WTC11 (cell line): Measurements from ENCODE around the gene WDR64. TPM values are rescaled to one million over a fixed set of nuclear protein-coding genes. Genes with fewer than 3 reads are reported as not detected.

ENCODE experiments used
- ATAC-seq: fragments of 200-7000 bp; cut with Tn5 transposase; 2 replicates; pipeline ENCODE4 v1.10.0; 2021; ENCODE audit warnings: mild to moderate bottlenecking, moderate library complexity
- CTCF ChIA-PET: fragments of 300-600 bp; sonication (Branson Sonifier 250); formaldehyde crosslinking; loops from one replicate; lab custom pipeline; 2021; ENCODE audit warnings: antibody characterized with exemption; lab: Charles Lee
- POLR2A ChIA-PET: fragments of 350-600 bp; sonication (Branson Sonifier 250); formaldehyde crosslinking; loops from one replicate; lab custom pipeline; 2021; ENCODE audit warnings: antibody characterized with exemption; lab: Charles Lee
- DNase-seq: peaks from one replicate; pipeline ENCODE4 v3.0.0; 2021; ENCODE audit warnings: low spot score
- H3K27ac Mint-ChIP-seq: 2 replicates; pipeline ENCODE4 v1.8.0; 2021; ENCODE audit warnings: mixed read lengths
- H3K27me3 Mint-ChIP-seq: 2 replicates; pipeline ENCODE4 v1.8.0; 2021; ENCODE audit warnings: low read depth, mild to moderate bottlenecking, moderate library complexity, mixed read lengths
- H3K36me3 Mint-ChIP-seq: 2 replicates; pipeline ENCODE4 v1.8.0; 2021; ENCODE audit warnings: mixed read lengths
- H3K4me1 Mint-ChIP-seq: 2 replicates; pipeline ENCODE4 v1.8.0; 2022; ENCODE audit warnings: mixed read lengths
- H3K4me3 Mint-ChIP-seq: 2 replicates; pipeline ENCODE4 v1.8.0; 2021; ENCODE audit warnings: mild to moderate bottlenecking, moderate library complexity, mixed read lengths
- H3K9me3 Mint-ChIP-seq: 2 replicates; pipeline ENCODE4 v1.8.0; 2021; ENCODE audit warnings: mixed read lengths
- CBFB ChIP-seq: sonication (generic); formaldehyde crosslinking; IDR thresholded peaks from 2 replicates; pipeline ENCODE4 v1.8.1; 2022; ENCODE audit warnings: mild to moderate bottlenecking, low read depth, missing genetic modification reagents
- FOXK1 ChIP-seq: sonication (generic); formaldehyde crosslinking; IDR thresholded peaks from 2 replicates; pipeline ENCODE4 v1.8.0; 2022; ENCODE audit warnings: mild to moderate bottlenecking, moderate library complexity, missing genetic modification reagents
- IRF2 ChIP-seq: sonication (generic); formaldehyde crosslinking; IDR thresholded peaks from 2 replicates; pipeline ENCODE4 v1.8.0; 2022; ENCODE audit warnings: low read depth, missing genetic modification reagents, borderline replicate concordance
- NFE2L1 ChIP-seq: sonication (generic); formaldehyde crosslinking; IDR thresholded peaks from 2 replicates; pipeline ENCODE4 v1.8.1; 2023; ENCODE audit warnings: missing genetic modification reagents
- NFYB ChIP-seq: sonication (generic); formaldehyde crosslinking; conservative IDR thresholded peaks from 2 replicates; pipeline ENCODE4 v1.8.0; 2022; ENCODE audit warnings: low read depth, missing genetic modification reagents
- RORB ChIP-seq: fragments of 250-450 bp; sonication (Bioruptor Pico); IDR thresholded peaks from 2 replicates; pipeline ENCODE4 v1.9.0; 2021; ENCODE audit warnings: mild to moderate bottlenecking
- SMAD4 ChIP-seq: sonication (generic); formaldehyde crosslinking; IDR thresholded peaks from 2 replicates; pipeline ENCODE4 v1.8.0; 2022; ENCODE audit warnings: mild to moderate bottlenecking, missing genetic modification reagents
- ZNF232 ChIP-seq: sonication (generic); formaldehyde crosslinking; IDR thresholded peaks from 2 replicates; pipeline ENCODE4 v1.8.0; 2022; ENCODE audit warnings: mild to moderate bottlenecking, missing genetic modification reagents
- ZNF317 ChIP-seq: sonication (generic); formaldehyde crosslinking; IDR thresholded peaks from 2 replicates; pipeline ENCODE4 v1.8.1; 2023; ENCODE audit warnings: low read depth, mild to moderate bottlenecking, moderate library complexity, missing genetic modification reagents, borderline replicate concordance
- total RNA-seq: library from RNA; stranded (reverse); gene quantifications from 3 replicates; pipeline ENCODE4 v1.2.3, GENCODE V29; 2021
- TF ChIP-seq, protein P1 (sequence below): sonication (generic); formaldehyde crosslinking; IDR thresholded peaks from 2 replicates; pipeline ENCODE4 v1.8.0; 2022; ENCODE audit warnings: mild to moderate bottlenecking, missing genetic modification reagents
- TF ChIP-seq, protein P2 (sequence below): sonication (generic); formaldehyde crosslinking; IDR thresholded peaks from 2 replicates; pipeline ENCODE4 v1.8.0; 2023; ENCODE audit warnings: mild to moderate bottlenecking, missing genetic modification reagents
- TF ChIP-seq, protein P3 (sequence below): sonication (generic); formaldehyde crosslinking; IDR thresholded peaks from 2 replicates; pipeline ENCODE4 v1.8.0; 2023; ENCODE audit warnings: missing genetic modification reagents
- TF ChIP-seq, protein P4 (sequence below): sonication (generic); formaldehyde crosslinking; IDR thresholded peaks from 2 replicates; pipeline ENCODE4 v1.8.1; 2023; ENCODE audit warnings: mild to moderate bottlenecking, moderate library complexity, missing genetic modification reagents
- TF ChIP-seq, protein P5 (sequence below): sonication (generic); formaldehyde crosslinking; IDR thresholded peaks from 2 replicates; pipeline ENCODE4 v1.8.0; 2022; ENCODE audit warnings: mild to moderate bottlenecking, missing genetic modification reagents
- TF ChIP-seq, protein P6 (sequence below): sonication (generic); formaldehyde crosslinking; IDR thresholded peaks from 2 replicates; pipeline ENCODE4 v1.8.1; 2023; ENCODE audit warnings: mild to moderate bottlenecking, missing genetic modification reagents

WDR64 gene
- total RNA-seq, 1 experiment from 2014 or later: not detected

DNA sequence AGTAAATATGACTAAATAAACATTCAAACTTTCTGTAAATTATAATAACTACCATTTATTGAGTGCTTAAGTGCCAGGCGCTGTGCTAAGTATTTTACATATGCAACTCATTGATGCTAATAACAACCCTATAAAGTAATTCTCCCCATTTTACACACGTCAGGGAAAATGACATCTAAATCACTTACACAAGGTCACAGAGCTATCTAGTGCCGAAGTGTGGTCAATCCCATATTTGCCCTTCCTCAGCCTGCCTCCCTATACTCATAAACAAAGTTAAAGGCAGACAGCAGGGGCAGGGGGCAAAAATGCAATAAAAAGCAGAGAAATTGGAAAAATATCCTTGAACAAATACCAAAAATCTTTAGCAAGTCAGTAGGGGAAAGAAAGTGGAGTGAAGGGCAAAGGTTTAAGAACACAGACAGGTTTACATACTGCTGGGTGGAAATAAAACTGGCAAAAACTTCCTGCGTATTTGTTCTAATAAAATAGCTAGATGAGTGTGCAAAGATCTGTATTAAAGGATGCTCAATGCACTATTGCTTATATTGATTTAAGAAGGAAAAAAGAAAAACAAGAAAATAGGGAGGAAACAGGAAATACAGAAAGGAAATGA is 72.8 kb downstream of the WDR64 start:
- Mint-ChIP-seq H3K27ac (no peak overlapping the region), H3K9me3 (no peaks in the 10 kb centered on the region), H3K27me3 (no peaks in the 10 kb centered on the region), H3K36me3 (no peaks in the 10 kb centered on the region), H3K4me3 (no peak overlapping the region), H3K4me1 (no peaks in the 10 kb centered on the region)
- ChIA-PET POLR2A (no interaction called here), CTCF (no interaction called here)
- ATAC-seq: no peak
- no peak for DNase-seq
- TF ChIP-seq FOXK1 (CRISPR knock-in tag) (no peak), CBFB (CRISPR knock-in tag) (no peak)
- TF ChIP-seq, protein P1, sequence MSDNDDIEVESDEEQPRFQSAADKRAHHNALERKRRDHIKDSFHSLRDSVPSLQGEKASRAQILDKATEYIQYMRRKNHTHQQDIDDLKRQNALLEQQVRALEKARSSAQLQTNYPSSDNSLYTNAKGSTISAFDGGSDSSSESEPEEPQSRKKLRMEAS (CRISPR knock-in tag): no peak
- TF ChIP-seq, protein P2, sequence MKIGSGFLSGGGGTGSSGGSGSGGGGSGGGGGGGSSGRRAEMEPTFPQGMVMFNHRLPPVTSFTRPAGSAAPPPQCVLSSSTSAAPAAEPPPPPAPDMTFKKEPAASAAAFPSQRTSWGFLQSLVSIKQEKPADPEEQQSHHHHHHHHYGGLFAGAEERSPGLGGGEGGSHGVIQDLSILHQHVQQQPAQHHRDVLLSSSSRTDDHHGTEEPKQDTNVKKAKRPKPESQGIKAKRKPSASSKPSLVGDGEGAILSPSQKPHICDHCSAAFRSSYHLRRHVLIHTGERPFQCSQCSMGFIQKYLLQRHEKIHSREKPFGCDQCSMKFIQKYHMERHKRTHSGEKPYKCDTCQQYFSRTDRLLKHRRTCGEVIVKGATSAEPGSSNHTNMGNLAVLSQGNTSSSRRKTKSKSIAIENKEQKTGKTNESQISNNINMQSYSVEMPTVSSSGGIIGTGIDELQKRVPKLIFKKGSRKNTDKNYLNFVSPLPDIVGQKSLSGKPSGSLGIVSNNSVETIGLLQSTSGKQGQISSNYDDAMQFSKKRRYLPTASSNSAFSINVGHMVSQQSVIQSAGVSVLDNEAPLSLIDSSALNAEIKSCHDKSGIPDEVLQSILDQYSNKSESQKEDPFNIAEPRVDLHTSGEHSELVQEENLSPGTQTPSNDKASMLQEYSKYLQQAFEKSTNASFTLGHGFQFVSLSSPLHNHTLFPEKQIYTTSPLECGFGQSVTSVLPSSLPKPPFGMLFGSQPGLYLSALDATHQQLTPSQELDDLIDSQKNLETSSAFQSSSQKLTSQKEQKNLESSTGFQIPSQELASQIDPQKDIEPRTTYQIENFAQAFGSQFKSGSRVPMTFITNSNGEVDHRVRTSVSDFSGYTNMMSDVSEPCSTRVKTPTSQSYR (CRISPR knock-in tag): no peak
- TF ChIP-seq, protein P3, sequence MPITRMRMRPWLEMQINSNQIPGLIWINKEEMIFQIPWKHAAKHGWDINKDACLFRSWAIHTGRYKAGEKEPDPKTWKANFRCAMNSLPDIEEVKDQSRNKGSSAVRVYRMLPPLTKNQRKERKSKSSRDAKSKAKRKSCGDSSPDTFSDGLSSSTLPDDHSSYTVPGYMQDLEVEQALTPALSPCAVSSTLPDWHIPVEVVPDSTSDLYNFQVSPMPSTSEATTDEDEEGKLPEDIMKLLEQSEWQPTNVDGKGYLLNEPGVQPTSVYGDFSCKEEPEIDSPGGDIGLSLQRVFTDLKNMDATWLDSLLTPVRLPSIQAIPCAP (CRISPR knock-in tag): no peak

DNA sequence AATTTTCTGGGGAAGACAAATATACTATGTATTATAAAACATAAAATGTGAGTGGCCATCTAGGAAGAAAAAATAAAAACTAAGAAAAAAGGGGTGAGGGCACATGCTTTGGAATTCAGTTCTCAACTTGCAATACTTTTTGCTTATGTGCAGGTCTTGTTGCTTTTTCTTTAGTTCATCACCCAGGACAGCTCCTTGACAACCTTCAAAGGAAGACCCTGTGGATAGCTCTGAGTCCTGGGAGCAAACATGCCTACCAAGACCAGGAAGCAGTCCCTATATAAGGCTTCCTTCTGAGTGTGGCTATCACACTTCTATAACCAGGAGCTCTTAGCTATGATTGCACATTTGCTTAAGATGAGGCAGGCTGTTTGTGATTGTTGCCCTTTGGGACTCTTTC is 78.0 kb downstream of the WDR64 start:
- H3K36me3 Mint-ChIP-seq: no peaks in the 10 kb centered on the region
- H3K4me3 Mint-ChIP-seq: no peak overlapping the region
- ChIA-PET POLR2A (no interaction called here), CTCF (no interaction called here)
- H3K4me1 Mint-ChIP-seq: no peaks in the 10 kb centered on the region
- no peak overlapping the region for H3K27ac Mint-ChIP-seq
- DNase-seq (no peak), ATAC-seq (peak; percentile 67)
- H3K27me3 Mint-ChIP-seq: no peaks in the 10 kb centered on the region
- no peaks in the 10 kb centered on the region for H3K9me3 Mint-ChIP-seq
- no peak for TF ChIP-seq NFYB (CRISPR knock-in tag)
- TF ChIP-seq, protein P4, sequence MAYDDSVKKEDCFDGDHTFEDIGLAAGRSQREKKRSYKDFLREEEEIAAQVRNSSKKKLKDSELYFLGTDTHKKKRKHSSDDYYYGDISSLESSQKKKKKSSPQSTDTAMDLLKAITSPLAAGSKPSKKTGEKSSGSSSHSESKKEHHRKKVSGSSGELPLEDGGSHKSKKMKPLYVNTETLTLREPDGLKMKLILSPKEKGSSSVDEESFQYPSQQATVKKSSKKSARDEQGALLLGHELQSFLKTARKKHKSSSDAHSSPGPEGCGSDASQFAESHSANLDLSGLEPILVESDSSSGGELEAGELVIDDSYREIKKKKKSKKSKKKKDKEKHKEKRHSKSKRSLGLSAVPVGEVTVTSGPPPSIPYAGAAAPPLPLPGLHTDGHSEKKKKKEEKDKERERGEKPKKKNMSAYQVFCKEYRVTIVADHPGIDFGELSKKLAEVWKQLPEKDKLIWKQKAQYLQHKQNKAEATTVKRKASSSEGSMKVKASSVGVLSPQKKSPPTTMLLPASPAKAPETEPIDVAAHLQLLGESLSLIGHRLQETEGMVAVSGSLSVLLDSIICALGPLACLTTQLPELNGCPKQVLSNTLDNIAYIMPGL (CRISPR knock-in tag): no peak
- no peak for TF ChIP-seq ZNF232 (CRISPR knock-in tag)
- TF ChIP-seq ZNF317 (CRISPR knock-in tag): no peak
- no peak for TF ChIP-seq NFE2L1
- no peak for TF ChIP-seq IRF2 (CRISPR knock-in tag)
- TF ChIP-seq RORB (CRISPR knock-in tag): no peak
- no peak for TF ChIP-seq CBFB (CRISPR knock-in tag)
- TF ChIP-seq, protein P5, sequence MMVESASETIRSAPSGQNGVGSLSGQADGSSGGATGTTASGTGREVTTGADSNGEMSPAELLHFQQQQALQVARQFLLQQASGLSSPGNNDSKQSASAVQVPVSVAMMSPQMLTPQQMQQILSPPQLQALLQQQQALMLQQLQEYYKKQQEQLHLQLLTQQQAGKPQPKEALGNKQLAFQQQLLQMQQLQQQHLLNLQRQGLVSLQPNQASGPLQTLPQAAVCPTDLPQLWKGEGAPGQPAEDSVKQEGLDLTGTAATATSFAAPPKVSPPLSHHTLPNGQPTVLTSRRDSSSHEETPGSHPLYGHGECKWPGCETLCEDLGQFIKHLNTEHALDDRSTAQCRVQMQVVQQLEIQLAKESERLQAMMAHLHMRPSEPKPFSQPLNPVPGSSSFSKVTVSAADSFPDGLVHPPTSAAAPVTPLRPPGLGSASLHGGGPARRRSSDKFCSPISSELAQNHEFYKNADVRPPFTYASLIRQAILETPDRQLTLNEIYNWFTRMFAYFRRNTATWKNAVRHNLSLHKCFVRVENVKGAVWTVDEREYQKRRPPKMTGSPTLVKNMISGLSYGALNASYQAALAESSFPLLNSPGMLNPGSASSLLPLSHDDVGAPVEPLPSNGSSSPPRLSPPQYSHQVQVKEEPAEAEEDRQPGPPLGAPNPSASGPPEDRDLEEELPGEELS (CRISPR knock-in tag): no peak
- TF ChIP-seq SMAD4 (CRISPR knock-in tag): no peak
- TF ChIP-seq, protein P6, sequence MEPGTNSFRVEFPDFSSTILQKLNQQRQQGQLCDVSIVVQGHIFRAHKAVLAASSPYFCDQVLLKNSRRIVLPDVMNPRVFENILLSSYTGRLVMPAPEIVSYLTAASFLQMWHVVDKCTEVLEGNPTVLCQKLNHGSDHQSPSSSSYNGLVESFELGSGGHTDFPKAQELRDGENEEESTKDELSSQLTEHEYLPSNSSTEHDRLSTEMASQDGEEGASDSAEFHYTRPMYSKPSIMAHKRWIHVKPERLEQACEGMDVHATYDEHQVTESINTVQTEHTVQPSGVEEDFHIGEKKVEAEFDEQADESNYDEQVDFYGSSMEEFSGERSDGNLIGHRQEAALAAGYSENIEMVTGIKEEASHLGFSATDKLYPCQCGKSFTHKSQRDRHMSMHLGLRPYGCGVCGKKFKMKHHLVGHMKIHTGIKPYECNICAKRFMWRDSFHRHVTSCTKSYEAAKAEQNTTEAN (CRISPR knock-in tag): no peak
